Measurements from ENCODE around the gene TJAP1.

TJAP1 gene

GRCh38 chr6:43509984-43510826, 32.8 kb downstream of the TJAP1 start, which contains the start of gene LRRC73 (continued):
- TF ChIP-seq KLF17 (tag by site-specific recombination; IDR thresholded peaks at IDR 0.05) (0 out of 2 replicates have a peak, but pooled peaks have one; percentile 22), ZNF658 (tag by site-specific recombination; IDR thresholded peaks at IDR 0.05) (no peak), ZNF596 (tag by site-specific recombination; IDR thresholded peaks at IDR 0.05) (peak; percentile 69)

GRCh38 chr6:43510827-43511163, 33.4 kb downstream of the TJAP1 start:
- CTCF ChIA-PET = interaction anchor here (0.7 to 8.5 kb wide), 6 partner anchors 8 to 367 kb away, joined by 3 to 142 read pairs (median 4); partner anchors contain the start of gene ZNF318
- Histone ChIP-seq H3K27ac (ENCODE audit: extremely low read depth, low read depth, low read length) (no peak overlapping the region), H3K36me3 (ENCODE audit: control insufficient read depth in 2 of 2, insufficient read depth in 1 of 2, low read length in 2 of 2) (peaks cover 18 to 55% of the 10 kb centered on the region in 2 experiments), H3K4me1 (ENCODE audit: control insufficient read depth, insufficient read depth, low read length) (peaks cover 2% of the 10 kb centered on the region; the same call in 1 of the 2 replicates), H3K9me3 (ENCODE audit: control insufficient read depth, insufficient read depth, low read depth, low read length) (no peaks in the 10 kb centered on the region), H3K4me3 (ENCODE audit: low read depth, low read length) (no peak overlapping the region)
- TF ChIP-seq ZFP37 (tag by site-specific recombination; IDR thresholded peaks at IDR 0.05) = 0 out of 2 replicates have a peak, but pooled peaks have one; percentile 20
- TF ChIP-seq ZNF16 (tag by site-specific recombination; IDR thresholded peaks at IDR 0.05; ENCODE audit: low read depth) = no peak
- POLR2A ChIA-PET = interaction anchor here (1.1 to 2.2 kb wide), 6 partner anchors 9 to 141 kb away, joined by 3 to 8 read pairs (median 6); partner anchors contain the start of genes ABCC10 and TJAP1

DNA sequence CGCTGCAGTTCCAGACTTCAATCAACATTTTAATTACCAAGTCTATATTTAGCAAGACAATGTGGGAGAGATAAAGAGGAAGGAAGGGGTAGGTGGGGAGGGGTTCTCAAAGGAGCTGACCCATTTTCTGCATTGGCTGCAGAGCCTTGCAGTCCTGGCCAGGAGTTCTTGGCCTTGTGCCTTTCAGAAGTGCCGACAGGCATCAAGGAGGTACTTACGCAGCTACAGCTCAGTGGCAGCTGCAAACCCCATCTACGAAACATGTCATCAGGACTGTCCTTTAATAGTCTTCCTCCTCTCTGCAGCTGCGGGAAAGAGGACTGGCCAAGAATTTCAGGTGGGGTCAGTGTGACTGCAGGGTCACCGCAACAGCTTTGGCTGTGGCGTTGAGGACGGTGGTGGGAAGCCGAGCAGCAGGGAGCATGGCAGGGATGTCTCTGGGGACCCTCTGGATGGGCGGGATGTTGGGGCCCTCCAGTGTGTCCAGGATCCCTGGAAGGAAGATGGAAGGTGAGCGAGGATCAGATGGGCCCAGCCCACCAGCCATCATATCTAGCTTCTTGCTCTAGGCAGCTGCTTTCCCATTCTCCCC, 34.5 kb downstream of the TJAP1 start:
- TF ChIP-seq, protein P1, sequence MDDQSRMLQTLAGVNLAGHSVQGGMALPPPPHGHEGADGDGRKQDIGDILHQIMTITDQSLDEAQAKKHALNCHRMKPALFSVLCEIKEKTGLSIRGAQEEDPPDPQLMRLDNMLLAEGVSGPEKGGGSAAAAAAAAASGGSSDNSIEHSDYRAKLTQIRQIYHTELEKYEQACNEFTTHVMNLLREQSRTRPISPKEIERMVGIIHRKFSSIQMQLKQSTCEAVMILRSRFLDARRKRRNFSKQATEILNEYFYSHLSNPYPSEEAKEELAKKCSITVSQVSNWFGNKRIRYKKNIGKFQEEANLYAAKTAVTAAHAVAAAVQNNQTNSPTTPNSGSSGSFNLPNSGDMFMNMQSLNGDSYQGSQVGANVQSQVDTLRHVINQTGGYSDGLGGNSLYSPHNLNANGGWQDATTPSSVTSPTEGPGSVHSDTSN (CRISPR knock-in tag; IDR thresholded peaks at IDR 0.05) = no peak
- TF ChIP-seq ZNF48 (tag by site-specific recombination; IDR thresholded peaks at IDR 0.05) (no peak), ZSCAN16 (tag by site-specific recombination; IDR thresholded peaks at IDR 0.05) (no peak), ZBTB20 (tag by site-specific recombination; IDR thresholded peaks at IDR 0.05) (no peak), REPIN1 (tag by site-specific recombination; IDR thresholded peaks at IDR 0.05; ENCODE audit: low read depth) (no peak), ZNF600 (tag by site-specific recombination; IDR thresholded peaks at IDR 0.05) (no peak), ZNF513 (tag by site-specific recombination; IDR thresholded peaks at IDR 0.05) (no peak), ZNF169 (tag by site-specific recombination; IDR thresholded peaks at IDR 0.05) (no peak), ZNF2 (tag by site-specific recombination; IDR thresholded peaks at IDR 0.05) (no peak), ZNF785 (tag by site-specific recombination; IDR thresholded peaks at IDR 0.05) (no peak), KLF10 (tag by site-specific recombination; IDR thresholded peaks at IDR 0.05) (no peak), GLI2 (tag by site-specific recombination; IDR thresholded peaks at IDR 0.05; ENCODE audit: borderline replicate concordance, low read depth) (no peak), RBAK (tag by site-specific recombination; IDR thresholded peaks at IDR 0.05) (no peak), MZF1 (tag by site-specific recombination; IDR thresholded peaks at IDR 0.05; ENCODE audit: borderline replicate concordance) (no peak), ZNF366 (tag by site-specific recombination; conservative IDR thresholded peaks at IDR 0.05) (no peak), ZNF776 (tag by site-specific recombination; IDR thresholded peaks at IDR 0.05; ENCODE audit: borderline replicate concordance) (no peak)
- TF ChIP-seq, protein P2, sequence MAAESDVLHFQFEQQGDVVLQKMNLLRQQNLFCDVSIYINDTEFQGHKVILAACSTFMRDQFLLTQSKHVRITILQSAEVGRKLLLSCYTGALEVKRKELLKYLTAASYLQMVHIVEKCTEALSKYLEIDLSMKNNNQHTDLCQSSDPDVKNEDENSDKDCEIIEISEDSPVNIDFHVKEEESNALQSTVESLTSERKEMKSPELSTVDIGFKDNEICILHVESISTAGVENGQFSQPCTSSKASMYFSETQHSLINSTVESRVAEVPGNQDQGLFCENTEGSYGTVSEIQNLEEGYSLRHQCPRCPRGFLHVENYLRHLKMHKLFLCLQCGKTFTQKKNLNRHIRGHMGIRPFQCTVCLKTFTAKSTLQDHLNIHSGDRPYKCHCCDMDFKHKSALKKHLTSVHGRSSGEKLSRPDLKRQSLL (tag by site-specific recombination; IDR thresholded peaks at IDR 0.05) = no peak
- Histone ChIP-seq H3K4me1 (ENCODE audit: control insufficient read depth, insufficient read depth, low read length) (peaks cover 4% of the 10 kb centered on the region; the same call in 1 of the 2 replicates), H3K4me3 (ENCODE audit: low read depth, low read length) (no peak overlapping the region), H3K9me3 (ENCODE audit: control insufficient read depth, insufficient read depth, low read depth, low read length) (no peaks in the 10 kb centered on the region), H3K27ac (ENCODE audit: extremely low read depth, low read depth, low read length) (no peak overlapping the region), H3K36me3 (ENCODE audit: control insufficient read depth in 2 of 2, insufficient read depth in 1 of 2, low read length in 2 of 2) (peaks cover 18 to 52% of the 10 kb centered on the region in 2 experiments)
- CTCF ChIA-PET = interaction anchor here (0.6 to 8.5 kb wide), 3 partner anchors 9 to 234 kb away, joined by 3 to 142 read pairs (median 3); no protein-coding TSS in a partner anchor
- POLR2A ChIA-PET = interaction anchor here (0.6 to 2.2 kb wide), 2 partner anchors 11 to 34 kb away, joined by 3 to 6 read pairs; no protein-coding TSS in a partner anchor
